Bronchial epithelial cell (primary cell): ENCODE data around the gene OXSM. TPM values are rescaled to one million over a fixed set of nuclear protein-coding genes. Genes with fewer than 3 reads are reported as not detected.
A peak's percentile ranks its signal among the peaks of the same experiment; 100 is the strongest.

Experiments
- DNase-seq: peaks from one replicate; pipeline ENCODE4 v3.0.0-alpha.2; 2010; ENCODE audit warnings: low read depth
- FAIRE-seq: peaks from 2 replicates; lab custom pipeline; 2011; peaks lifted over from hg19 to GRCh38; lab: Jason Lieb, UNC
- H3K27me3 ChIP-seq: 2 replicates; pipeline ENCODE4 v1.5.1; 2011; ENCODE audit warnings: low read length; ENCODE audit not compliant: control insufficient read depth, insufficient read depth
- H3K36me3 ChIP-seq: 2 replicates; pipeline ENCODE4 v1.5.1; 2011; ENCODE audit warnings: low read length; ENCODE audit not compliant: control insufficient read depth, insufficient read depth
- H3K4me3 ChIP-seq: 2 replicates; pipeline ENCODE4 v1.5.1; 2011; ENCODE audit warnings: mild to moderate bottlenecking, low read depth, low read length, control low read depth
- CTCF ChIP-seq: IDR thresholded peaks from 2 replicates; pipeline ENCODE4 v1.5.1; 2011; ENCODE audit warnings: mild to moderate bottlenecking, moderate library complexity, low read length, control low read depth, inconsistent platforms; ENCODE audit not compliant: insufficient read depth, severe bottlenecking
- total RNA-seq: library from RNA; depleted of rRNA; stranded (reverse); fragments of >200 nt; gene quantifications from 2 replicates; pipeline ENCODE4 v1.2.1, GENCODE V29; 2014

Gene OXSM
- total RNA-seq, 1 donor from 2014 or later, result 24.0 TPM

- Histone ChIP-seq H3K27me3 (peaks cover 2% of the 10 kb centered on the region), H3K4me3 (no peak overlapping the region), H3K36me3 (no peaks in the 10 kb centered on the region)
- DNase-seq, result no peak
- no peak for FAIRE-seq
- TF ChIP-seq CTCF, result no peak
Measured at GRCh38 chr3:25812644-25813043, 22.8 kb downstream of the OXSM start.

- H3K36me3 ChIP-seq, result no peaks in the 10 kb centered on the region
- H3K27me3 ChIP-seq, result peaks cover 2% of the 10 kb centered on the region
- FAIRE-seq, result no peak
- no peak for DNase-seq
- no peak overlapping the region for H3K4me3 ChIP-seq
- TF ChIP-seq CTCF, result no peak
Measured at GRCh38 chr3:25817107-25817506, 27.2 kb downstream of the OXSM start.

GRCh38 chr3:25817638-25818037, 27.7 kb downstream of the OXSM start:
- no peak for FAIRE-seq
- peak; percentile 42 for DNase-seq
- H3K36me3 ChIP-seq, result no peaks in the 10 kb centered on the region
- no peak for TF ChIP-seq CTCF
- peaks cover under 1% of the 10 kb centered on the region for H3K27me3 ChIP-seq
- no peak overlapping the region for H3K4me3 ChIP-seq

GRCh38 chr3:25818335-25818734, 28.4 kb downstream of the OXSM start:
- DNase-seq (no peak), FAIRE-seq (no peak)
- no peaks in the 10 kb centered on the region for H3K36me3 ChIP-seq
- H3K27me3 ChIP-seq, result no peaks in the 10 kb centered on the region
- no peak overlapping the region for H3K4me3 ChIP-seq
- TF ChIP-seq CTCF, result no peak

GRCh38 chr3:25820366-25820765, 30.5 kb downstream of the OXSM start:
- peak; percentile 81 for DNase-seq
- H3K36me3 ChIP-seq, result no peaks in the 10 kb centered on the region

More at GRCh38 chr3:25820366-25820765, 30.5 kb downstream of the OXSM start:
- no peak for TF ChIP-seq CTCF
- Histone ChIP-seq H3K27me3 (no peaks in the 10 kb centered on the region), H3K4me3 (no peak overlapping the region)
- FAIRE-seq, result no peak
